PC-3 (cell line): Measurements from ENCODE around the gene ATP5IF1.

Experiments
- EZH2phosphoT487 ChIP-seq: fragments of 300-600 bp; sonication (generic); IDR thresholded peaks from 2 replicates; pipeline ENCODE4 v1.6.1; 2018; ENCODE audit warnings: mild to moderate bottlenecking, antibody characterized with exemption, low read length, borderline replicate concordance
- TF ChIP-seq, protein P1 (sequence below): fragments of 300-600 bp; sonication (generic); conservative IDR thresholded peaks from 2 replicates; pipeline ENCODE4 v1.5.1; 2017; ENCODE audit warnings: antibody characterized with exemption, low read depth, mild to moderate bottlenecking, low read length

DNA sequence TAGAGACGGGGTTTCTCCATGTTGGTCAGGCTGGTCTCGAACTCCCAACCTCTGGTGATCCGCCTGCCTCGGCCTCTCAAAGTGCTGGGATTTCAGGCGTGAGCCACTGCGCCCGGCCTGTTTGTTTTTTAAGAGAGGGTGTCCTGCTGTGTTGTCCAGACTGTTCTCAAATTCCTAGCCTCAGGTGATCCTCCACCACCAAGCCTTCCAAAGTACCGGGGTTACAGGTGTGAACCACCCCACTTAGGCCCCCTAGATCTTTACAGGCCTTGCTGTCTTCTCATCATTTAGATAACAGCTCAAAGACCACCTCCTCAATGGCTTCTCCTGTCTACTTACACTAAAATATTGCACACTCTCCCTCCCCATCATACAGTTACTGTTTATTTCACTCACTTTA, 29.7 kb downstream of the ATP5IF1 start:
- TF ChIP-seq, protein P1, sequence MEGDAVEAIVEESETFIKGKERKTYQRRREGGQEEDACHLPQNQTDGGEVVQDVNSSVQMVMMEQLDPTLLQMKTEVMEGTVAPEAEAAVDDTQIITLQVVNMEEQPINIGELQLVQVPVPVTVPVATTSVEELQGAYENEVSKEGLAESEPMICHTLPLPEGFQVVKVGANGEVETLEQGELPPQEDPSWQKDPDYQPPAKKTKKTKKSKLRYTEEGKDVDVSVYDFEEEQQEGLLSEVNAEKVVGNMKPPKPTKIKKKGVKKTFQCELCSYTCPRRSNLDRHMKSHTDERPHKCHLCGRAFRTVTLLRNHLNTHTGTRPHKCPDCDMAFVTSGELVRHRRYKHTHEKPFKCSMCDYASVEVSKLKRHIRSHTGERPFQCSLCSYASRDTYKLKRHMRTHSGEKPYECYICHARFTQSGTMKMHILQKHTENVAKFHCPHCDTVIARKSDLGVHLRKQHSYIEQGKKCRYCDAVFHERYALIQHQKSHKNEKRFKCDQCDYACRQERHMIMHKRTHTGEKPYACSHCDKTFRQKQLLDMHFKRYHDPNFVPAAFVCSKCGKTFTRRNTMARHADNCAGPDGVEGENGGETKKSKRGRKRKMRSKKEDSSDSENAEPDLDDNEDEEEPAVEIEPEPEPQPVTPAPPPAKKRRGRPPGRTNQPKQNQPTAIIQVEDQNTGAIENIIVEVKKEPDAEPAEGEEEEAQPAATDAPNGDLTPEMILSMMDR = no peak
- no peak for TF ChIP-seq EZH2phosphoT487
